GF-D8 (cell line): ENCODE measurements around the gene RIN2.
"Not testable (repeated sequence)": the region's sequence is repeated elsewhere in the genome, so short reads cannot be mapped to it uniquely, and the experiment has no call there.

Source experiments
- DNase-seq: peaks from one replicate; lab custom pipeline; 2025; lab: John Stamatoyannopoulos, UW

RIN2 gene

DNA sequence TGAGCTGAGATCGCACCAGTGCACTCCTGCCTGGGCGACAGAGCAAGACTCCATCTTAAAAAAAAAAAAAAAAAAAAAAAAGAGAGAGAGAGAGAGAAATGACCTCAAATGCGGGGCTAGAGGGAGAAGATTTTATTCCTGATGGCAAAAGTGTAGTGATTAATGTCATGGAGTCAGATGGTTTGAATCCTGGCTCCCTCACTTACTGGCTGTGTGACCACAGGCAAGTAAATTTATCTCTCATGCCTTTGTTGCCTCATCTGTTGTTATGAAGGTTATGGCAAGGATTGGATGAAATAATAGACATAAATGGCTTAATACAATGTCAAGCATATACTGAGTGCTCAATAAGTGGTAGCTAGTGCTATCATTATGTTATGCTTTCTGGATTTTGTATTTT lies 29.3 kb downstream of the RIN2 start:
- DNase-seq, result no peak

- DNase-seq, result no peak
Observed at GRCh38 chr20:19789009-19789408, 31.0 kb downstream of the RIN2 start.

DNA sequence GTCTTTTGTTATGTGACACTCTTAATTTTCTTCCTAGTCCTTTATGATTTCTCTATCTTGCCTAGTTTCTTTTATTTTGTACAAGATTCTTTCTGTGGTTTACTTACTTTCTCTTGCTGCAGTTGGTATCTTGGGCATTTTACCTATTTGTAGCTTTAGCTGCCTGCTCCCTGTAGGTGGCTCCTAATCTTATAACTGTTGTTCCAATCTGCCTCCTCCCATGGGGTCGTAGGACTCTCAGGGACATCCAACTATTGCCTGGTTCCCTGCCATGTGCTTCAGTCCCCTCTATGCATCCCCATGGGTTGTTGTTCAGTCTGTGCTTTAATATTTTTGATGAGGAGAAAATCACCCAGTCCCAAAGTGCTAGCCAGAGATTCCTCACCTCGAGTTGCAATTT lies 31.4 kb downstream of the RIN2 start:
- no peak for DNase-seq

- DNase-seq, result no peak
Observed at GRCh38 chr20:19791887-19792286, 33.8 kb downstream of the RIN2 start.

GRCh38 chr20:19793716-19794115 lies 35.7 kb downstream of the RIN2 start:
- no peak for DNase-seq

DNA sequence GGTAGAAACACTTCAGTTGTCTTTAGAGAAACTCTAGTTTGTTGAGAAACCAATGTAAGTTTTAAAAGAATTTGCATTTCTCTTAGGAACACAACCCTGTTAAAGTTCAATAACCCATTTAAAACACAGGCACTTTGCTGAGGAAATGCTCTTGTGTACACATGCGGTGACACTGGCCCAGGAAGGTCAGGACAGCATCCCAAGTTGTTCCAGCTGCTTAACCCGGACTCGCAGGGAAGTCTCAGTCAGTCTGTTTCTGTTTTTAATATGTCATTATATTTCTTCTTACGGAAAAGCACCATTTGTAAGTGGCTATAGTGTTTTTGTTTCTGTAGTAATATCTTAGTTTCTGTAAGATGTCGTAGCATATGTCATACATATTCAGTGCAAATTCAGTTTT lies 36.9 kb downstream of the RIN2 start:
- no peak for DNase-seq

DNA sequence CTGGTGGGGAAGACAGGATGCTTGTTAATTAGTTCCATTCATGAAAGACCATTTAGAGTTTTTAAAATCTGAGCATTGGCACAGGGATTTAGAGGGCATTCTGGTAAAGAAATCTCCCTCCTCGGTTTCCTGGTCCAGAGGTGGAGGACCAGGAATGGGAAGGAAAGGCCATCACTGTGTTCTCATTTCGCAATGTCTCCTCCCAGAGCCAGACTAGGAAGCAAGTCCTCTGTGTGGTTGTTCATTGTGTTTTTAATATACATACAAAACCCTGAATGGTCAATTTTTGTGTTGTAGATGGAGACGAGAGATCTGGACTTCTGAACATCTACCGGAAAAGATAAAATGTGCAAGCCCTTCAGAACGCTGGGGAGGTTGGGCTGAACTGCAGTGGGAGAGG lies 41.3 kb downstream of the RIN2 start:
- DNase-seq, result no peak

DNA sequence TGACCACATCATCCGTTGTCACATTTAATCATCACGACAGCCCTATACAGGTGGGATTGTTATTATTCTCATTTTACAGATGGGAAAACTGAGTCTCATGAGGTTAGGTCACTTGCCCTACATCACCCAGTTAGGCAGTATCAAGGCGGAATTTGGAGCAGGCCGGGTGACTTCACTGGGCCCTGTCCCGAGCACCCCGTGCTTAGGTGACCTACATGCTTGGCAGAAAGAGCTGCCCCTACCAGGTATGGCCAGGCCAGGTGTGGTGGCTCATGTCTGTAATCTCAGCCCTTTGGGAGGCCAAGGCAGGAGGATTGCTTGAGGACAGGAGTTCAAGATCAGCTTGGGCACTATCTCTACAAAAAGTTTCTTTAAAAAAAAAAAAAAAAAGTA lies 44.0 kb downstream of the RIN2 start:
- DNase-seq, result no peak

- DNase-seq, result no peak
Observed at GRCh38 chr20:19802492-19803158, 44.6 kb downstream of the RIN2 start.

DNA sequence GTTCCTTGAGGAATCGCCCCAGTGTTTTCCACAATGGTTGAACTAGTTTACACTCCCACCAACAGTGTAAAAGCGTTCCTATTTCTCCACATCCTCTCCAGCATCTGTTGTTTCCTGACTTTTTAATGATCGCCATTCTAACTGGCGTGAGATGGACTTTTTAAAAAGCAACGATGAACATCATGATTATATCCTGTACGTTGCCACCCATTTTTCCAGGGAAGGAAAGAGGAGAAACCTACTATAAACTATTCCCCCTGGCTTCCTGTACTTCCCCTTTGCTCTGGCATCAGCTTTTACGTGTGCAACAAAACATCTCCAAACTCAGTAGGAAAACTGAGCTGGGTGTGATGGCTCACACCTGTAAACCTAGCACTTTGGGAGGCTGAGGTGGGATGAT lies 48.2 kb downstream of the RIN2 start:
- DNase-seq, result not testable (repeated sequence)

DNA sequence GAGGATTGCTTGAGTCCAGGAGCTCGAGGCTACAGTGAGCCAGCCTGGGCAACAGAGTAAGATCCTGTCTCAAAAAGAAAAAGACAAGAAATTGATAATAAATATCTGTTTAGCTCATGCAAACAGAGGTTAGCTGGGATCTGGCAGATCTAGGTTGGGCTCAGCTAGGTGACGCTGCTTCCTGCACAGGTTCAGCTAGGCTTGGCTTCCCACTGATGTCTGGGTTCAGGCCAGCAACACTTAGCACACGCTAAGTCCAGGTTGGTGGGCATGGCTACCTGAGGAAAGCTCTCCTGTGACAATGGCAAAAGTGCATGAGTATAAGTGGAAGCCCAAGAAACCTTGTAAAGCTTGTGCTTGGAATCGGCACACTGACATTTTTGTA lies 48.7 kb downstream of the RIN2 start:
- DNase-seq, result no peak

DNA sequence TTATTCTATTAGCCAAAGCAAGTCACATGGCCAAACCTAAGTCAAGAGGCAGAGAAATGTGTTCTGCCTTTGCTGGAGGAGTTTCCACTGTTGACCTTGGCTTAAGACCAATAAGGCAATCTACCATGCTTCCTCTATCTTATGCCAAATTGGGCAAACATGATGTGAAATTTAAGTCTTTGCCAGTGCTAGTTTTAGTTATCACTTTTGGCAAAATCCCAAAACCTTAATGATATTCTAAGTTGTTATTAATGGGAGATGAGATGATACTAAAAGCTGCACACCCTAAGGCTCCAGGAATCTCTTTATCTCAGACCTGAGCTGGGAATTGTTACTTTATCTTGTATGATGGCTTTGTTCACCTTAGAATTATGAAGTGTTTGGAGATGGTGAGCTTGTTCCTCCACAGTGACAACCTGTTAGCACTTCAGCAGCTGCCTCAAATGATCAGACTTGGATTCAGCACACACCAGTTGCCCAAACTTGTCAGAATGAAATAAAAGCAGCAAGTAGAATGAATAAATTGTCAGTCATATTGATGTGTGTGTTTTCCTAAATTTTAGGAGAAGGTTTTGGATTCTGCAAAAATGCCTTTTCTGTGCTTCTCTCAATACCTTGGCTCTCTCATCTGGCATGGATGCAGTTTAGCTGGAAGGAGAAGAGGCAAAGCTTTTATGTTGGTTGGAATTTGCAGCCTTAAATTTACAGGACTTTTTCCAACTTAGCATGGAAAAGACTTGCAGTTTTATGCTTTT lies 49.3 kb downstream of the RIN2 start:
- no peak for DNase-seq
